Jurkat, Clone E6-1 (cell line): ENCODE data around the gene ABCC3.
"Not testable (repeated sequence)": the region's sequence is repeated elsewhere in the genome, so short reads cannot be mapped to it uniquely, and the experiment has no call there.

ENCODE experiments used
- DNase-seq: peaks from one replicate; pipeline ENCODE4 v3.0.0-alpha.2; 2011; ENCODE audit warnings: low read depth, low spot score
- H3K4me3 ChIP-seq: 2 replicates; pipeline ENCODE4 v1.5.1; 2011; ENCODE audit warnings: mild to moderate bottlenecking, low read length, control low read depth, moderate library complexity

The ABCC3 gene

GRCh38 chr17:50719144-50719923, 84.7 kb downstream of the ABCC3 start, which contains the start of gene LUC7L3:
Gene LUC7L3 (plus strand): TSS chr17:50719603. CDS start chr17:50719733, 130 bp downstream.
- DNase-seq, result peak; percentile 90
- peak within 1 kb of the TSS; percentile 72 for H3K4me3 ChIP-seq

GRCh38 chr17:50719924-50720794, 85.5 kb downstream of the ABCC3 start:
- DNase-seq, result no peak
- peak overlapping the region; percentile 72 for H3K4me3 ChIP-seq

GRCh38 chr17:50721194-50722010, 86.7 kb downstream of the ABCC3 start:
- peak overlapping the region; percentile 72 for H3K4me3 ChIP-seq
- peak; percentile 29 for DNase-seq

GRCh38 chr17:50722746-50723145, 88.1 kb downstream of the ABCC3 start:
- no peak overlapping the region for H3K4me3 ChIP-seq
- no peak for DNase-seq

DNA sequence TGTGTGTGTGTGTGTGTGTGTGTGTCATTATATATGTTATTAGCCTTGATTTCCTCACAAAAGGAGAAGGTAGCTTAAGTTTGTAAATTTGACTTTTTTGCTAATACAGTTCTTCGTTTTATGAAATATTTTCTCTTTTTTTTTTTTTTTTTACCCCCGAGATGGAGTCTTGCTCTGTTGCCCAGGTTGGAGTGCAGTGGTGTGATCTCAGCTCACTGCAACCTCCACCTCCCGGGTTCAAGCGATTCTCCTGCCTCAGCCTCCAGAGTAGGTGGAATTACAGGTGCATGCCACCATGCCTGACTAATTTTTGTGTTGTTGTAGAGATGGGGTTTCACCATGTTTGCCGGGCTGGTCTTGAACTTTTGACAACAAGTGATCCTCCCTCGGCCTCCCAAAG, 89.9 kb downstream of the ABCC3 start:
- not testable (repeated sequence) for H3K4me3 ChIP-seq, DNase-seq

DNA sequence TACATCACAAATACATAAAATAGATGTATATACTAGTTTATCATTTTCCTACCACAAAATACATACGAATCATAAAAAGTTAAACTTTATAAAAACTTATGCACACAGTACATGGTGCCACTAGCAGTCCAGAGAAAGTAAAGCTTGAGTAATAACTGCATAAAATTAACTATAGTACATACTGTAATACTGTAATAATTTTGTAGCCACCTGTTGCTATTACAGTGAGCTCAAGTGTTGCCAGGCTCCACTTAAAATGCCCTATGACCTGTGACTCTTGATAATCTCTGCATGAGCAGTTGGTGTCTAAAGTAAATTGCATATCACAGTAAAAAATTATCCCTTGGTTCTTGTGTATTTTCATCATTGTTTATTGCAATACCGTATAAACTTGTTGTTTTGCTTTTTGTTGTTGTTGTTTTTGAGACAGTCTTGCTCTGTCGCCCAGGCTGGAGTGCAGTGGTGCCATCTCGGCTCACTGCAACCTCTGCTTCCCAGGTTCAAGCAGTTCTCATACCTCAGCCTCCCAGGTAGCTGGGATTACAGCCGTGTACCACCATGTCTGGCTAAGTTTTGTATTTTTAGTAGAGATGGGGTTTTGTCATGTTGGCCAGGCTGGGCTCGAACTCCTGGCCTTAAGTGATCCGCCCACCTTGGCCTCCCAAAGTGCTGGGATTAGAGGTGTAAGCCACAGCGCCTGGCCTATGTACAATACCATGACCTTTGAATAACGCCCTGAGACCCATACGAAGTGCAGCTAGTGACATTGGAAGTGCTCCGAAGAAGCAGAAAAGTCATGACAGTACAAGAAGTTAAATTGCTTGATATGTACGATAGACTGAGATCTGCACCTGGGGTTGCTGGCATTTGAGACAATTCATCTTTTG, 91.3 kb downstream of the ABCC3 start:
- no peak overlapping the region for H3K4me3 ChIP-seq
- no peak for DNase-seq

GRCh38 chr17:50728112-50728429, 93.4 kb downstream of the ABCC3 start:
- no peak overlapping the region for H3K4me3 ChIP-seq
- no peak for DNase-seq

DNA sequence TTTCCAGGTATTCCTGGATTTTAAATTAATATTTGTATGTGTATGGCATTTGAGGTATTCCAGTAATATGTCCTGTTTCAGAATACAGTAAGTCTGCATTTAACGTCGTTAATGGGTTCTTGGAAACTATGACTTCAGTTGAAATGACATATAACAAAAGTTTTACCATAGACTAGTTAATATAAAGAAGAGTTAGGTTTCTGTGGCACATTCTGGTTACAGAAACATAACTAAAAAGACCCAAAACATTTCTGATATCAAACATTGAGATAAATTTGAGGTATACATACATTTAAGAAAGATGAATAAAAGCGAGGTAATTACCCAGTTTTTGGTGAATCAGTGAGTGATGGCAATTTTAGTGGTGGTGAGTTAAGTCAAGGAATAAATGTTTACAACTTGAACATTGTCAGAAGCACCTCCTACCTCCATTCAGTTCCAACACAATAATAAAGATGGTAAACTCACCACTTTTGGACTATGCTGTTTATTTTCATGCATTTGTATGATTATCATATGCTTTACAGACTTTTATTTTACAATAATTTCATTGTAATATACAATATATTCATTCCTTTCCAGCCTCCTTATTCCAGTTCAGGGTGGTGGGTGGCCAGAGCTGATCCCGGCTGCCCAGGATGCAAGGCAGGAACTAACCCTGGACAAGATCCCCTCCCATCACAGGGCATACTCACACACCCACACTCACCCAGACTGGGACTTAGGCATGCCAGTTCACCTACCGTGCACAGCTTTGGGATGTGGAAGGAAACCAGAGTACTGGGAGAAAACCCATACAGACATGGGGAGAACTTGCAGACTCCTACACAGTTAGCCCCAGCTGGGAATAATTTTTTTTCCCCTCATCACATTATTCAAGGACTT, 94.4 kb downstream of the ABCC3 start:
- DNase-seq, result no peak
- no peak overlapping the region for H3K4me3 ChIP-seq

DNA sequence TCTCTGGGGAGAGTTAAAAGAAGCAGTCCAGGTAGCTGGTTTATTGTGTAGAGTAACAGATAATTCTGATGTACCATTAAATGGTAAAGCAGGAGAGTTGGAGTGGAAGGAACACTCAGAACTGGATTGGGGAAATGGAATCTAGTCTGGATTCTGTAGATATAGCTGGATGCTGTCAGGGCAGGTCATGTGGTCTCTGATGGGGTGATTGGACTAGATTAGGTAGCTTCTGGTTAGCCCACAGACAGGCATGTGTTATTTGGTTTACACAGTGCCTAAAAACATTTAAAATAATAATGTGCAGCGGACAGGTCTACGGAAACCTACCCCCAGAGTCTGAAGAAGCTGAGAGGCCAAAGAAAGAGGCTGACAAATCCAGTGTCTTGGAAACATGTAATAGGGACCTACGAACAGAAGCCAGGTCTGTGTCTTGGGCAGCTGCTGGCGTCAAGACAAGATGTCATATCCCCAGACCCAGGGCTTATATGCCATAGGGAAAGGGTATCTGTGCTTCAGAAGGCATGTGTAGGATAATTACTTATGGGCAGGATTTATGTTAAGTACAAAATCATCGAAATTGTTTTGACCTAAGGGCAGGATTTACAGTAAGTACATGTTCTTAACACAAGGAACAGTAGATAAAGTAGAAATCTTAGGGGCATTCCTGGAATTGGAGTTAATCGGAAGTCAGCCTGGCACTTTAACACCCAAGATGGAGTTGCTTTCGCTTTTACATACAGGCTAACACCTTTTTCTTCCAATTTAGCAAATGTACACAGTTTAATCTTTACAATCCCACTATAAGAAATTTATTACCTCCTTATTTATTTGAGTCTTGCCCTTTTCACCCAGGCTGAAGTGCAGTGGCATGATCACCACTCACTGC, 97.1 kb downstream of the ABCC3 start:
- H3K4me3 ChIP-seq, result no peak overlapping the region
- DNase-seq, result no peak

GRCh38 chr17:50735287-50735686, 100.6 kb downstream of the ABCC3 start:
- no peak overlapping the region for H3K4me3 ChIP-seq
- no peak for DNase-seq

- no peak for DNase-seq
These were observed 102.5 kb downstream of the ABCC3 start for GRCh38 chr17:50737118-50737698.

GRCh38 chr17:50739098-50739497, 104.4 kb downstream of the ABCC3 start:
- DNase-seq, result no peak
- H3K4me3 ChIP-seq, result no peak overlapping the region

More at GRCh38 chr17:50737118-50737698, 102.5 kb downstream of the ABCC3 start:
- H3K4me3 ChIP-seq, result no peak overlapping the region
